ENCODE data around the gene COL17A1.

Gene COL17A1

GRCh38 chr10:104081998-104082397, 3.7 kb downstream of the COL17A1 start:
- H3K36me3 ChIP-seq (replicated peaks): no peaks in the 10 kb centered on the region
- no peaks in the 10 kb centered on the region for H3K27me3 ChIP-seq (replicated peaks)
- no peak for DNase-seq
- H3K4me3 ChIP-seq (ENCODE audit: low read depth, low read length): no peak overlapping the region
- in situ Hi-C loops (cut with HindIII; ENCODE audit: low pct_ligation_motif_present, low sequenced_read_pairs): no loop called here
- no peak overlapping the region for H3K27ac ChIP-seq
- no peak for TF ChIP-seq CTCF (IDR thresholded peaks at IDR 0.05; ENCODE audit: low read depth, low read length, missing control alignments)

DNA sequence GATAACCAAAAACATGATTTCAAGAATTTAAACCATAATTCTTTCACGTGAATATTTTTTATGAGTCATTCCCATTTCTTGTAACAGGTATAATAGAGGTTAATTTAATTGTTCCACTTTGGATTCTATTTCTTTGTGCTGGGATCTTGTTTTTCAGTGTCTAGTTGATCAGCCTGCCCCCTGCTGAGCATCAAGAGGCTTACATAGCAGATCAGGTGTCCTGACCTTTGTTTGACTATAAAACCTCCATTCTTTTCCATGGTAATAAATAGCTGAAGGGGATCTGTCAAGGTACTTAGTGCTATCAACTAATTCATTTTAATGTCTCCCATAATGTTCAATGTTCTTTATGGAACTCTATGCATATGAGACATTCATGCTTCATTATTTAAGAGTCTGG, 4.9 kb downstream of the COL17A1 start:
- DNase-seq: no peak
- Histone ChIP-seq H3K4me3 (ENCODE audit: low read depth, low read length) (no peak overlapping the region), H3K27me3 (replicated peaks) (no peaks in the 10 kb centered on the region), H3K36me3 (replicated peaks) (no peaks in the 10 kb centered on the region), H3K27ac (no peak overlapping the region)
- peak; percentile 55 for TF ChIP-seq CTCF (IDR thresholded peaks at IDR 0.05; ENCODE audit: low read depth, low read length, missing control alignments)
- in situ Hi-C loops (cut with HindIII; ENCODE audit: low pct_ligation_motif_present, low sequenced_read_pairs): no loop called here

- Histone ChIP-seq H3K27me3 (replicated peaks) (no peaks in the 10 kb centered on the region), H3K27ac (no peak overlapping the region), H3K36me3 (replicated peaks) (no peaks in the 10 kb centered on the region), H3K4me3 (ENCODE audit: low read depth, low read length) (no peak overlapping the region)
- in situ Hi-C loops (cut with HindIII; ENCODE audit: low pct_ligation_motif_present, low sequenced_read_pairs): no loop called here
- DNase-seq: no peak
- TF ChIP-seq CTCF (IDR thresholded peaks at IDR 0.05; ENCODE audit: low read depth, low read length, missing control alignments): no peak
Measured at GRCh38 chr10:104077663-104078151, 8.0 kb downstream of the COL17A1 start.

DNA sequence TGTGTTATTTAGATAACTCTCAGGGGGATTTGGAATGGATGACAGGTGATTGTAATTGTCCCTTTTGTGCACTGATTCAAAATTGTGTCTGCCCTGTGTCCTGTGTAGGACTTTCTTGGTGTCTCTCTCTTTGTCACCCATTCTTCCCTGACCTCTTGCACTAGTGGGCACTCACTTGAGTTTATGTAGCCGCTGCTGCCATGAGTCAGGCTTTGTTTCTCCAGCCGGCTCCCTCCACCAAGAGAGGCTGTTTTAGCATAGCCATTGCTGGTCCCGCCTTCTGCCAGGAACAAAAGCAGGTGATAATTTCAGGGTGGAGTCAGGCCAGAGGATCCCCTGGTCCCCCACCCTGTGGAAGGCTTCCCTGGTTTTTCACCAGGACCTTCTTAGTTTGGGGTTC, 8.4 kb downstream of the COL17A1 start:
- peak; percentile 37 for DNase-seq
- no peaks in the 10 kb centered on the region for H3K36me3 ChIP-seq (replicated peaks)
- in situ Hi-C loops (cut with HindIII; ENCODE audit: low pct_ligation_motif_present, low sequenced_read_pairs): no loop called here
- H3K27ac ChIP-seq: no peak overlapping the region
- H3K27me3 ChIP-seq (replicated peaks): no peaks in the 10 kb centered on the region
- no peak for TF ChIP-seq CTCF (IDR thresholded peaks at IDR 0.05; ENCODE audit: low read depth, low read length, missing control alignments)
- H3K4me3 ChIP-seq (ENCODE audit: low read depth, low read length): no peak overlapping the region

DNA sequence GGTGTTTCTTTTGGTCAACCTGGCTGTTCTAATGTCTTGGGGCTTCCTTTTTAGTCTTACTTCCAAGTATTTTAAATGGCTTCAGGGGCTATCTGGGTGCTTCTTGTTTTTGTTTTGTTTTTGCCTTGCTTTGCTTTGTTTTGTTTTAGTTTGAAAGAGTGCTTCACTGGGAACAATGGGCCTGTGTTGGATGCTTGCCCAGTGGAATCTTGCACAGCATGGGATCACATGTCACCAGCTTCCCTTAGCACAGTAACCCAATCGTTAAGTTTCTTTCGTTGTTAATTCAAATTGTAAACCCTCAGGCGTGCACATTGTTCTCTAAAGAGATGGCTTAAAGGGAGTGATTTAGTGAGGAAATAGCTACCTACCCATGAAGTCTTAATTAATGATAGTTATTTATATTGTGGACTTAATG, 8.9 kb downstream of the COL17A1 start:
- Histone ChIP-seq H3K27ac (no peak overlapping the region), H3K4me3 (ENCODE audit: low read depth, low read length) (no peak overlapping the region), H3K27me3 (replicated peaks) (no peaks in the 10 kb centered on the region), H3K36me3 (replicated peaks) (no peaks in the 10 kb centered on the region)
- in situ Hi-C loops (cut with HindIII; ENCODE audit: low pct_ligation_motif_present, low sequenced_read_pairs): no loop called here
- DNase-seq: peak; percentile 76
- TF ChIP-seq CTCF (IDR thresholded peaks at IDR 0.05; ENCODE audit: low read depth, low read length, missing control alignments): no peak

- in situ Hi-C loops (cut with HindIII; ENCODE audit: low pct_ligation_motif_present, low sequenced_read_pairs): no loop called here
- TF ChIP-seq CTCF (IDR thresholded peaks at IDR 0.05; ENCODE audit: low read depth, low read length, missing control alignments): no peak
- DNase-seq: no peak
- H3K27me3 ChIP-seq (replicated peaks): no peaks in the 10 kb centered on the region
- H3K4me3 ChIP-seq (ENCODE audit: low read depth, low read length): no peak overlapping the region
- H3K36me3 ChIP-seq (replicated peaks): no peaks in the 10 kb centered on the region
- no peak overlapping the region for H3K27ac ChIP-seq
Measured at GRCh38 chr10:104074505-104074904, 11.2 kb downstream of the COL17A1 start.
